DND-41 (cell line): ENCODE data around the gene KLHL36.

Experiments used
- ATAC-seq: fragments of 200-7000 bp; cut with Tn5 transposase; 3 replicates; pipeline ENCODE4 v1.9.1; 2021; ENCODE audit warnings: low read depth; ENCODE audit not compliant: insufficient read depth
- DNase-seq: peaks from one replicate; pipeline ENCODE4 v3.0.0-alpha.2; 2020
- H2AFZ ChIP-seq: 2 replicates; pipeline ENCODE4 v1.6.0; 2012; ENCODE audit warnings: low read depth, low read length
- H3K27ac ChIP-seq: 2 replicates; pipeline ENCODE4 v1.5.1; 2012; ENCODE audit warnings: low read length, inconsistent platforms
- H3K27me3 ChIP-seq: fragments of 200-600 bp; sonication (generic); 2 replicates; pipeline ENCODE4 v1.6.0; 2012; ENCODE audit warnings: low read length, mild to moderate bottlenecking, inconsistent platforms; ENCODE audit not compliant: insufficient read depth, poor library complexity
- H3K36me3 ChIP-seq: 2 replicates; pipeline ENCODE4 v1.5.1; 2012; ENCODE audit warnings: low read length, inconsistent platforms; ENCODE audit not compliant: insufficient read depth
- H3K4me1 ChIP-seq: 2 replicates; pipeline ENCODE4 v1.5.1; 2012; ENCODE audit warnings: mild to moderate bottlenecking, low read length; ENCODE audit not compliant: insufficient read depth
- H3K4me2 ChIP-seq: 2 replicates; pipeline ENCODE4 v1.6.0; 2012; ENCODE audit warnings: mild to moderate bottlenecking, moderate library complexity, low read length, inconsistent platforms; ENCODE audit not compliant: insufficient read depth
- H3K4me3 ChIP-seq, 2 experiments: fragments of 200-600 bp in 1 of 2; shearing (Covaris generic) in 1 of 2; 2 replicates each; pipeline ENCODE4 v1.5.1; 2012 to 2016; ENCODE audit warnings: inconsistent platforms in 2 of 2, low read length in 2 of 2, mild to moderate bottlenecking in 2 of 2, low read depth in 1 of 2, moderate library complexity in 1 of 2
- H3K79me2 ChIP-seq: 2 replicates; pipeline ENCODE4 v1.6.0; 2012; ENCODE audit warnings: low read length, inconsistent platforms; ENCODE audit not compliant: insufficient read depth
- H3K9ac ChIP-seq: 2 replicates; pipeline ENCODE4 v1.6.0; 2012; ENCODE audit warnings: low read depth, mild to moderate bottlenecking, inconsistent platforms, low read length, moderate library complexity
- H3K9me3 ChIP-seq: 2 replicates; pipeline ENCODE4 v1.5.1; 2012; ENCODE audit warnings: low read length, moderate library complexity, mild to moderate bottlenecking, inconsistent platforms; ENCODE audit not compliant: insufficient read depth, severe bottlenecking
- H4K20me1 ChIP-seq: 2 replicates; pipeline ENCODE4 v1.6.0; 2012; ENCODE audit warnings: low read length; ENCODE audit not compliant: insufficient read depth
- CTCF ChIP-seq: IDR thresholded peaks from 2 replicates; pipeline ENCODE4 v1.5.1; 2012; ENCODE audit warnings: borderline replicate concordance, low read length, moderate library complexity, mild to moderate bottlenecking; ENCODE audit not compliant: poor library complexity, severe bottlenecking; ENCODE audit errors: extremely low read depth
- EZH2 ChIP-seq: IDR thresholded peaks from 3 replicates; pipeline ENCODE4 v1.6.1; 2012; ENCODE audit warnings: borderline replicate concordance, low read depth, mild to moderate bottlenecking, moderate library complexity, low read length, inconsistent platforms; ENCODE audit not compliant: severe bottlenecking

The KLHL36 gene

GRCh38 chr16:84673561-84673960 lies 25.2 kb downstream of the KLHL36 start:
- TF ChIP-seq EZH2, result no peak
- TF ChIP-seq CTCF, result no peak
- no peak for DNase-seq
- no peak overlapping the region for H3K27ac ChIP-seq
- H3K9ac ChIP-seq, result no peak overlapping the region
- no peaks in the 10 kb centered on the region for H3K27me3 ChIP-seq
- no peak overlapping the region for H2AFZ ChIP-seq
- H4K20me1 ChIP-seq, result peaks cover 8% of the 10 kb centered on the region
- no peaks in the 10 kb centered on the region for H3K79me2 ChIP-seq
- no peaks in the 10 kb centered on the region for H3K9me3 ChIP-seq
- no peaks in the 10 kb centered on the region for H3K36me3 ChIP-seq
- H3K4me2 ChIP-seq, result no peak overlapping the region
- H3K4me1 ChIP-seq, result peaks cover 3% of the 10 kb centered on the region; the same call in 1 of the 2 replicates
- H3K4me3 ChIP-seq, result no peak overlapping the region
- ATAC-seq, result no peak

- Histone ChIP-seq H4K20me1 (peaks cover 8% of the 10 kb centered on the region), H3K4me2 (no peak overlapping the region), H3K36me3 (no peaks in the 10 kb centered on the region), H3K9me3 (no peaks in the 10 kb centered on the region), H2AFZ (no peak overlapping the region), H3K27ac (no peak overlapping the region), H3K4me3 (no peak overlapping the region), H3K4me1 (peaks cover 3% of the 10 kb centered on the region; the same call in 1 of the 2 replicates), H3K27me3 (no peaks in the 10 kb centered on the region), H3K9ac (no peak overlapping the region), H3K79me2 (no peaks in the 10 kb centered on the region)
- TF ChIP-seq CTCF (no peak), EZH2 (no peak)
- no peak for ATAC-seq
- DNase-seq, result no peak
These were observed 27.1 kb downstream of the KLHL36 start for GRCh38 chr16:84675423-84675822.

- DNase-seq, result no peak
- Histone ChIP-seq H3K27ac (no peak overlapping the region), H3K4me2 (no peak overlapping the region), H3K9ac (no peak overlapping the region), H3K4me3 (no peak overlapping the region), H3K27me3 (no peaks in the 10 kb centered on the region), H3K4me1 (peaks cover 3% of the 10 kb centered on the region; the same call in 1 of the 2 replicates), H3K9me3 (no peaks in the 10 kb centered on the region), H3K36me3 (no peaks in the 10 kb centered on the region), H4K20me1 (peaks cover 8% of the 10 kb centered on the region), H2AFZ (no peak overlapping the region), H3K79me2 (no peaks in the 10 kb centered on the region)
- TF ChIP-seq EZH2, result no peak
- ATAC-seq, result no peak
These were observed 27.6 kb downstream of the KLHL36 start for GRCh38 chr16:84675884-84676283.

GRCh38 chr16:84677017-84677803 lies 28.9 kb downstream of the KLHL36 start:
- ATAC-seq, result no peak
- H3K9me3 ChIP-seq, result no peaks in the 10 kb centered on the region
- H3K4me3 ChIP-seq, result no peak overlapping the region
- H4K20me1 ChIP-seq, result peaks cover 5% of the 10 kb centered on the region
- H3K27me3 ChIP-seq, result peaks cover 3% of the 10 kb centered on the region
- no peak overlapping the region for H3K9ac ChIP-seq
- H3K36me3 ChIP-seq, result no peaks in the 10 kb centered on the region
- no peak overlapping the region for H2AFZ ChIP-seq
- no peak for DNase-seq
- H3K4me1 ChIP-seq, result peaks cover 3% of the 10 kb centered on the region; the same call in 1 of the 2 replicates
- no peak overlapping the region for H3K27ac ChIP-seq
- no peak overlapping the region for H3K4me2 ChIP-seq
- TF ChIP-seq EZH2 (no peak), CTCF (no peak)
- H3K79me2 ChIP-seq, result no peaks in the 10 kb centered on the region
